UCSD-AML1 (cell line): Measurements from ENCODE around the gene RYR3.

ENCODE experiments used
- DNase-seq: peaks from one replicate; lab custom pipeline; 2025; ENCODE audit not compliant: unreplicated experiment; lab: John Stamatoyannopoulos, UW

RYR3 gene

DNA sequence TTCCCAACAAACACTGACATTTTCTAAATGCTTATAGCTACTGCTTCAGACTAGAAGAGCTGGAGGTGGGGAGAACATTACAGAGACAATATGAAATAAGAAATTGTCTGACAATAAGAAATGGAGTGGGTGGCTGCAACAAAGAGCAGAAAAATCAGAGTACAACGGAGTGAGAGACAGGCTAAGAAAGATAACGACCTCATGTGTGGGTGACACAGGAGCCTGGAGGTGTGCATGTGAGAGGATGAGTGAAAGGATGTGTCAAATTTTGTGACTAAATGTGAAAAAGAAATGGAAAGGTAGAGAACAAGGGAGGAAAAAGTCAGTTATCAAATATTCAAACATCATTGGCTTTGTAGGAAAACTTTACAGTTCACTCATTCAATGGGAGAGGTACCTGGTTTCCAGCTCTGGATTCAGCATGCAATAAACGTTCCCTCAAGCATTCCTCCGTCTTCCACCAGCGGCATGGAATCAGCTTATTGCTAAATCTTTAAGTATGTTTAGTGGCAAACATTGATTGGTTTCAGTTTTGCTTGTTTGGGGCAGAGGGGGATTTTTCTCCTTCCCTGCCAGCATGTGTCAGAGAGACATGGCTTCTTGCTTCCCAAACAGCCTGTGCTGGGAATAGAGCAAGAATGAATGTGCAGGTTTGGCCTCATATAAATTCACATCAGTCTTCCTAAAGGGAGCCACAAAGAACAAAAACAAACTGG, 553.8 kb downstream of the RYR3 start:
- DNase-seq, result no peak

DNA sequence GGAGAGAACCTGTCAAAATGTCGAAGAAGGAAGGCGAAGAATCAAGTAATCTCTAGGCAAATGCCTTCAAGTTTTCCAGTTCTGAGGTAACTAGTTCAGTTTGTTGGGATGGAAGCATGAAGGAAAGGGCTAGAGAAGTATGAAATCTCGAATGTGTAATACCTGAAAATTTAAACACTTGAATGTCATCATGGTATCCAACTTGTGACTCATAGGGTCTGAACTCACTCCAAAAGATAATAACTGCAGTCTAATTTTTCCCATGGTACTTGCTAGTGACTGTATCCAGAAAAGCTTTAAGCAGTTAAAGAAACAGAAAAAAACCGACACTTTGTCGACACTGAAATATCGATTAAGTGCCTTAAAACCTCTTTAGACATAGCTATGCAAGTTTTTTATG, 554.6 kb downstream of the RYR3 start:
- no peak for DNase-seq

DNA sequence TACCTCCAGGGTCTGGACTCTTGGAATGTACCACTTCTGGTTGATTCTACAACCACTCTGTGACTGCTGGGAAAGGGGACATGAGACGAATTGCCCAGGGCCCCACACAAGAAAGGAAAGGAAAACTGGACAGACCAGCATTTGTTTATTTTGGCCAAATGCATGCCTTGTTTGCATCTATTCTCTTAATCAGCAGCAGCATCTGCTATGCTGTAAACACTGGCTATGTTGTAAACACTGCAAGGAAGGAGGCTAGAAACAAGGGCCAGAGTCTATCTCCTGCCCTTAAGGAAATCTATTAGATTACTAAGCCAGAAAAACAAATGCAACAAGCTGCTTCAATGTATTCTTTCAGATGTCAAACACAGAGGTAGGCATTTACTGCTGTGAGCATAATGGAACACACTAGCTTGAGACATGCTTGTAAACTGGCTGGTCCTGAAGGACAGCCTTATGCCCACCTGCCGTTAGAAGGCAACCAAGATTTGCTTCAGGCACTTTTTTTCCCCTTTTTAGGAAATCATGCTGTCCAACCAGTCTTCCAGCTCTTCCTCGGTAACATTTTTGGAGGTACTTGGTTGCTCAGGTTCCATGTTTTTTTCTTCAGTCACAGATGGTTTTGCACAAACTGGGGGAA, 555.5 kb downstream of the RYR3 start:
- no peak for DNase-seq

DNA sequence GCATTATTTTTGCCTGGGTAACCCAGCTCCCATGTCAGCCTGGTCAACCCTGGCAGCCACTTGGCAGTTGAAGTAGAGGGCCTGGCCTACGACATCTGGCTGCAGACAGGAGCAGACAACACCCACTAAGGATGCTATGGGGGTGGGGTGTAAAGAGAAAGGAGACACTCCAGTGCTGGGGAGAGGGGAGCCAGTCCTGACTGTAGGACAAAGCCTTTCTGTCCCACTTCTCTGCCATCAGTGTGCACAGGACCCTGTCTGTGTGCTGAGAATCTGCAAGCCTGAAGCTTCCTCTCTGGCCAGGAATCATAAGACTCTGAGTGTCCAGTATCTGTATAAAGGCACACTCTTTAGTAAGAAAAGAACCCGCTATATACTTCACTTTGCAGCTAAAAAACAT, 561.2 kb downstream of the RYR3 start:
- DNase-seq, result no peak

DNA sequence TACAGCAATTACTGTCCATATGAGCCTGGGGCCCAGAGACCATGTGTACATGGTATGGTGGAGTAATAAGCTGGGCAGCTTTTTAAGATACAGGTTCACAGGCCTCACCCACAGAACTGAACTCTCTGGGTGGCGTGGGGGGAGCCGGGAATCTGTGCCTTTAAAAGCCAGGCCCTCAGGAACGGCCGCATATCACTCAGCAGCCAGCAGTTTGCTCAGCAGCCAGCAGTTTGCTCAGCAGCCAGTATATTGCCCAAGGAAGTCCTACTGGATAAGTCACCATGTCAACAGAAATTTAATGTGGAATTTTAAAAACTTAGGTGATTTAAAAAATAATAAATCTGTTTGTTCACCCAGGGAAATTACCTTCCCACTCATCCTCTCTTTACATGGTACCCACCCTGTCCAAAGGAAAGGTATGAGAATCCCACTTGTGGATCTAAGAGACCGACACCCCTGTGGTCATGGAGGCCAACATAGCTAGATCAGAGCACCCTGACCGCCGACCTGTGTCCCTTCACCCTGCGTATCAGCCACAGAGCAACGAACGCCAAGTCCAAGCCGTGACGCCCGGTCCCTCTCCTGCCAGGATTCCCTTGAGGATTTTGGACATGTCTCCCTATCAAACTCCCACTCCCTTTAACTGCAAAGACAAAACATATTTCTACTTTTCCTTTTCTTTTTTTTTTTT, 561.8 kb downstream of the RYR3 start:
- DNase-seq, result no peak

DNA sequence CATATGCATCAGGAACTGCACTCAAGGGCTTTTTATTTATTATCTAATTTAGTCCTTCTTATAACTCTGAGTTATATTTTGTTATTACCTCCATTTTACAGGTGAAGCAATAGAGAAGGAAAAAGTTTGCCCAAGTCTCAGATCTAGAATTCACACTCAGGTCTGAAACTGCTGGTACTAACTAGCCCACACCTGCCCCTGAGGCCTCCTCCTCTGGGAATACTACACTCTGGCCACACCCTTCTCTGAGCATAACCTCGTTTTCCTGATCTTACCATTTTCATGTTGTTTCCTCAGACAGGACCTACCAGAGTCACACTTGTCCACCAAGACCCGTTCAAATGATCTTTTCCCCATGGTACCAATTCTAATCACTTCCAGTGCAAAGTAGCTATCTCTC, 563.4 kb downstream of the RYR3 start:
- DNase-seq, result no peak

DNA sequence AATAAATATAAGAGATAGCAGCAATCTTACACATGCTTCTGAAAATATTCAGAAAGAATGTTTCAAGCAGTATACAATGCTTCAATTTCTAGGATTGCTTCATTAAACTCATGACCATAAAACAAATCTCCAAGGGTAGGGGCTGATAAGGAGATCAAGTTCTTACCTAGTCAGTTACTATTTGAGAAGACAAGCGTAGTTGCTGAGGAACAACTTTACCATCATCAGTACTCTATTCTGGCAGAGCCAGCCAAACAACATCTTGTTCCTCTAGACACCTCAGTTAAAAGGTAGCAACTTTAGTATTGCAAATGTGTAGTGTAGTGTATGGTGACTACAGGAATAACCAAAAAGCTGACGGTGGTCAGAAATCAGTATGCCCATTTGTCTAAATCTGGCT, 572.2 kb downstream of the RYR3 start:
- no peak for DNase-seq

DNA sequence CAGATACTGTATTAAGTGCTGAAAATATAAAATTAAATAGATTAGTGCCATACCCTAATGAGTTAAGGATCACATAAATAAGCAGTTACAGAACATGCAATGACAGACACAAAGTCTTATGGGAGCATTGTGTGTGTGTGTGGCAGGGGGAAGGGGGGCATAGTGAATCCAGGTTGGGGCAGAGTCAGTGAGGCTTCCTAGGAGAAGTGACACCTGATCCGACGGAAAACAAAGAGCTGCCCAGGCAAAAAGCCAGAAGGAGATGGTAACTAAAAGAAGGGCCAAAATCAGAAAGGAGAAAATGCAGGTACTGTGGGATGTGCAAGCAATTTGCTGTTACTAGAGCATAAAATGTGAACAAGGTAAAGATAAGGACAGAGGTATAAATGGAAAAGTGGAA, 577.4 kb downstream of the RYR3 start:
- no peak for DNase-seq

DNA sequence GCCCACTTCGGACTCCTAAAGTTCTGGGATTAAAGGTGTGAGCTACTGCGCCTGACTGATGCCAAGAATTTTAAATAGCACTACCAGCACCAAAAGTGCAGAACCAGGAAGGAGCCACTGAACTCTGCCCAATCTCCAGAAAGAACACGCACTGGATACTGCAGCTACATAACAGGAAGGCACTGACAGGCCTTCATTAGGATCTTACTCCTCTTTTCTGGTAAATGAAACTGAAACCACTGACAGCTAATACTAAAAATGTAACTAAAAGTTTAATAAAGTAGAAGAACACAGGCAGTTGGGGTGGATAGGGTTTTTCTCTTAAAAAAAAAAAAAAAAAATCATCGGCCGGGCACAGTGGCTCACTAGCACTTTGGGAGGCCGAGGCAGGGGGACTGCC, 583.4 kb downstream of the RYR3 start:
- no peak for DNase-seq

DNA sequence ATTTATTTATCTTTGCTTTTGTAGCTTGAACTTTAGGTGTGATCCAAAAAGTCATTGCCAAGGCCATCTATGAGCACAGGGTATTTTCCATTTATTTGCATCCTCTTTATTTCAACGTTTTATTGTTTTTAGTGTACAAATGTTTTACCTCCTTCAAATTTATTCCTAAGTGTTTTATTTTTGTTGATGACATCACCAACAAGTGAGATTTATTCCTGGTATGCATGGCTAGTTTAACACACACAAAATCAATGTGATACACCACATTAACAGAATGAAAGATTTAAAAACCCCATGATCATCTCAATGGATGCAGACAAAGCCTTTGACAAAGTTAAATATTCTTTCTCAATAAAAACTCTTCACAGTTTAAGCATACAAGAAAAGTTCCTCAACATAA, 591.3 kb downstream of the RYR3 start:
- DNase-seq, result no peak

DNA sequence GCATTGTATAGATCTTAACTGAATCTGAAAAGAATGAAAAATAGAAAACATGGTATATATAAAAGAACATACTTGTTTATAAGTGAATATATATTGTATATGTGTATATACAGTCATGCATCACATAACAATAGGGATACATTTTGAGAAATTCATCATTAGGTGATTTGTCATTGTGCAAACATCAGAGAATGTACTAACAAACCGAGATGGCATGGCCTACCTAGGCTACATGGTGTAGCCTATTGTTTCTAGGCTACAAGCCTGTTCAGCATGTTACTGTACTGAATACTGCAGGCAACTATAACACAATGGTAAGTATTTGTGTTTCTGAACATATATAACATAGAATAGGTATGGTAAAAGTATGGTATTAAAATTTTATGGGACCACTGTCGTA, 592.9 kb downstream of the RYR3 start:
- no peak for DNase-seq

DNA sequence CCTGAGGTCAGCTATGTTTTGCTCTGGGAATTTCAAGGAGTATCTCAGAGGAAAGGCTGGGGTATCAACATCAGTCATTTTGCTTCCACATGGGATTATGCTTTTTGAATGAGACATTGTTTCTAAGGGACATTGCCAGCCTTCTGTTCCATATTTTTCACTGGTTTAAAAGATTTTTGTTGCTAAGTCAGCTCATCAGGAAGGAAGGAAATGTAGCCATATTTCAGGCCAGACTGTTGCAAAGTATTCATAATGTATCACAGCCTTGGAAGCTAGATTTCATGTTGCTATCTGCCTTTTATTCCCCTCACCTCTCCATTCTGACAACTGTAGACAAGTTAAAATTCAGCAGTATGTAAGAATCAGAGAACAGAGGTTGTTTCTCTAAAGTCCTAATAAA, 596.6 kb downstream of the RYR3 start:
- no peak for DNase-seq

DNA sequence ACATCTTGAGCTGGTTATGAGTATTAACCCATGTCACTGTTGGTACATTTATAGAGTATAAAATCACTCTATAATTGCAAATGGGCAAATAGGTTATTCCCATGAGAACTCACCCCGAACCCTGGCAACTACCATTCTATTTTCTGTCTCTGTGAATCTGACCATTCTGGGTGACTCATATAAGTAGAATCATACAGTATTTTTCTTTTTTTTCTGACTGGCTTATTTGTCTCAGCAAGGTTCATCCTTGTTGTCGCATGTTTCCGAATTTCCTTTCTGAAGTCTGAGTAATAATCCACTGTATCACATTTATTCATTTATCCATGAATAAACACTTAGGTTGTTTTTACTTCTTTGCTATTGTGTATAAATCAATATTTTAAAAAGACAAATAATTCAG, 597.6 kb downstream of the RYR3 start:
- no peak for DNase-seq

DNA sequence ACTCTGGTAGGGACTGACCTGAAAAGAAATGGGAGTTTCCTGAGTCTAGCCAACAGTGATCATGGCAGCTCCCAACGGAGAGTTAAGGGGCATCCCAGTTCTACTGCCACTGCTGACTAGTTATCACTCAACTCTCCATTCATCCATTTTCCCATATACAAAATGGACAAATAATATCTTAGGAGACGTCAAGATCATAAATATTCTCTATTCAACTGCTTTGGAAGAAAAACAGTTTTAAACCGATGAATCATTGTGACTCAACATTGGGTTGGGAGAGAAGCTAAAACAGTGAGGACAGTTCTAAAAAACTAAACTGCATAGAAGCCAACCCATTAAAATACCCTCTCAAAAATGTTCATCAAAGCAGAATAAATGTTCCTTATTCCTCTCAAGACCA, 600.0 kb downstream of the RYR3 start:
- DNase-seq, result no peak

DNA sequence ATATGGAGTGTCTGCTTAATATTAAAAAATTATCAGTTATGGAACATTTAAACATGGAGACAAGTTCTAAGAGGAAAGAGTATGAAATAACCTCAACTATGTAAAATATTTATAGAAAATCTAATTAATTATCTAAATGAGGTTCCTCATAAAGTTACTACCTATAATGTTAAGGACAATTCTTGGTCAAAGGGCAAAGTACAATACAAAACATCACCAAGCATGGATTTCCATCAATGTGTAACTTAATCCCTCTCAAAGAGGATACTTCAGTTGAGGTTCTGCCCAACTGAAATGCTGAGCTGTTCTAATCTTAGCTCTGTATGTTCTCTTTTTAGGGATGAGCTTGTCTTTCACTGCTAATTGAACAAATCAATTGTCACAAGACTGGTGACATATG, 601.6 kb downstream of the RYR3 start:
- DNase-seq, result no peak

DNA sequence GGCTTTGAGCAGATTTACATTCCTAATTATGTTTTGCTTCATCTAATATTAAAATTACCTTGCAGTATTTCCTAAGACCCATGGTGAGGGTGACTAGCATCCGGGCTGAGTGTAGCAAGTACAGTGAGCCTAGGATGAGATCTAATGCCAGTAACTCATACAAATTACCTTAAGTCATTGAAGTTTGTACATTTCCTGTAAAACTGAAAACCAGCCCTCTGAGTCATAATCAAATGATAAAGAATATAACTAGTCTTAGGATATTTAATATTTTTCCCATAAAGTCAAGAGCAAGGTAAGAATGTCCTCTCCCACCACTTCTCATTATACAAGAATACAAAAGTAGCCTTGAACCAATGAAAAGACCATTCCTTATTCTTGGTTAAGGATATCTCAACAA, 602.7 kb downstream of the RYR3 start:
- DNase-seq, result no peak
